NCI-H446 treated with DMSO at 0.1 percent for 48 hours (cell line): ENCODE measurements around the gene SMOC1.
A peak's percentile ranks its signal among the peaks of the same experiment; 100 is the strongest.

Source experiments
- DNase-seq: peaks from one replicate; lab custom pipeline; 2025; lab: John Stamatoyannopoulos, UW

Gene SMOC1

DNA sequence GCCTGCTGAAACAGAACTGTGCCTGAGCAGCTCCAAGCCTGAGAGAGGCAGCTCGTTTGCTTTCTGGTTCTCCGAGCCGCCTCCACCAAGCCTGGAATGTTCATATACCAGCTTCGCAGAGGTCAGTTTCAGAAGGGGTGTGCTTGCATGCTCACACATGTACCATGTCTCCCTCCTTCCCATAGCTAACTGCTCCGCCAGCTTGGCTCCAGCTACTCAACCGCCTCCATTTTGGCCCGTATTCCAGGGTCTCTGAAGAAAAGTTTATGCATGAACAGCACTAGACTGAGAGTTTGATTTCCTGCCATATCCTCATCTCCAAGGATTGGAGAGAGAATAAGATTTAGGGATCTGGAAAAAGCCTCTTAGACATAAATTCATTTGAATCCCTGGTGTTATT is 103.7 kb downstream of the SMOC1 start:
- DNase-seq: peak; percentile 60

- DNase-seq: no peak
Observed at GRCh38 chr14:69983317-69983716, 104.1 kb downstream of the SMOC1 start.

- DNase-seq: no peak
Observed at GRCh38 chr14:69985463-69985862, 106.2 kb downstream of the SMOC1 start.

GRCh38 chr14:69986336-69986735 is 107.1 kb downstream of the SMOC1 start:
- no peak for DNase-seq

DNA sequence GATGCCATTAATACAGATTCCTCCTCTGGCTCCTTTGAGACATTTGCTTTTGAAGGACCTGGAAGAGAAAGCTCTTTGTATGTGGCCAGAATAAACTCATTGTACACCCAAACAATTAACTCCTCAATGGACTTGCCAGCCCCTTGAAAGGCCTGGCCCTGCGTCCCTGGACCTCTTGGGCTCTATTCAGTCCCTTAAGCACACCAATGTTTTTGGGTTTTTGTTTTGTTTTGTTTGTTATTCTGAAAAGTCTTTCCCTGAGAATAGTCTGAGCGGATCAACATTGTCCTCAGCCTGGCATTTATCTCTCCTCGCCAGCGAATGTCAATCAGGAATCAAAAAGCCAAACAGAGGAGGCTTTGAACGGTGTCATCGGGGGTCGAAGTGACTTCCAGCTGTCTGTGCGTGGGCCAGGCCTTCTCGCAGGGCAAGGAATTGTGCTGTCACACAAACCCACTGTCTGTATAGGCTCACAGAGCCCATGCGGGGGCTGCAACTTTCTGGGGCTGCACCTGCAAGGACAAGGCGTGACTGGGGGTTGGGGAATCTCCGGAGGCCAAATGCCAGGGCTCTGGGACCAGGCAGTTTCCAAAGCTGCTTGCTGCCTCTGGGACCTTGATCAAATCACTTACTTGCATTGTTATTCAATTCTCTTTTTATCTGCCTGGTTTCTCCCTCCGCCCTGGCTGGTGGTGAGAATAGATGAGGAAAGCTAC is 108.3 kb downstream of the SMOC1 start:
- no peak for DNase-seq

- DNase-seq: no peak
Observed at GRCh38 chr14:69988979-69989378, 109.8 kb downstream of the SMOC1 start.

- DNase-seq: no peak
Observed at GRCh38 chr14:69989622-69990021, 110.4 kb downstream of the SMOC1 start.

GRCh38 chr14:69990323-69990722 is 111.1 kb downstream of the SMOC1 start:
- peak; percentile 36 for DNase-seq

DNA sequence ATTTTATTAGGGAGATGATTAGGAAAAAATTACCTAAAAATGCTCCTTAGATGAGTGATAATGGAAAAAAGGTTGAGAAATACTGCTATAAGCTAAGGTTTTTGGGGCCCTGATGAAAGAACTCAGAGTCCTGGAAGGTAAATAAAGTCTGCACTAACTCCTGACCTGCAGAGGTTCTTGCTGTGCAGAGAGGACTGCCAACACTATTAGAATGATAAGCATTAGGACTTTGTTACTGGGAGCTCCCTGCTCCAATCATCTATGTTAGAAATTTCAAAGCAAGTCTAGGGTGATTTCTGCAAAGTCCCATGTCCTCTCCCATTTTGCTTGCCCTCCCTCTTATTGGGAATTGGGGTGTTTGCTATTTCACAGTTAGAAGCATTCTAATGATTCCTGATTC is 112.2 kb downstream of the SMOC1 start:
- no peak for DNase-seq

DNA sequence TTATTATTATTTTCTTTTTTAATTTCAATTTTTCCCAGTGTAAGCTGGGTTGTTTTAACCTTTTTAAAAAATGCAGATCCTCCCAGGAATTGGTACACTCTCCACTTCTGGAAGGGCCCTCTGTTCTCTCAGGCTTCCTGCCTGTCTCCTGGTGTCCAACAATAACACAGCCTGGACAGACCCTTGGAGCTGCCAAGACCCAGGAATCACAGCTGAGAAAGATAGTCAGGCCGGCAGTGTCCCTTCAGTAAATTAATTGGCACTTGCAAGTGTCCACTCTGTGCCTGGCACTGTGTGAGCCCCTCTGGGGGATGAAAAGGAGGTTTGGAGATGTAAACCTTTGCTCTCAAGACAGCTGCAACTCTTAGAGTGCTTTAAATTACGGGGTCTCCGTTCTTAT is 113.3 kb downstream of the SMOC1 start:
- no peak for DNase-seq

GRCh38 chr14:69993326-69993725 is 114.1 kb downstream of the SMOC1 start:
- no peak for DNase-seq

DNA sequence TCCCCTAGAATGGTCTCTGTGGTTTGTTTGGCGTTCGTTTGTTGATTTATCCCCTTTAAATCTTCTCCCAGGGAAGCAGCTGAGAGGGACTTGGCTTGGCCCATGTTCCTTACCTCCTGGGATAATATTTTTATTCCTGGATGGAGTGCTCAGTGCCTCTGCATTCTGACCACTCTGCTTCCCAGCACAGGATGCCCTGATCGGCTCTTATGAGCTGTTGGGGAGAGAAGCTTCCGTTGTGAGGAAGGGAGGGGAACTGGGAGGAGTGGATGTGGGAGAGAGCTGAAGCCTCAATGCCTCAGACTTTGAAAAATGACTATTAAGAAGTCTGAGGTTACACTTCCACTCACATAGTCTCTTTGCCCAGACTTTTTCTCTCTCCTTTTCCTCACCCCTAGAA is 114.8 kb downstream of the SMOC1 start:
- no peak for DNase-seq

DNA sequence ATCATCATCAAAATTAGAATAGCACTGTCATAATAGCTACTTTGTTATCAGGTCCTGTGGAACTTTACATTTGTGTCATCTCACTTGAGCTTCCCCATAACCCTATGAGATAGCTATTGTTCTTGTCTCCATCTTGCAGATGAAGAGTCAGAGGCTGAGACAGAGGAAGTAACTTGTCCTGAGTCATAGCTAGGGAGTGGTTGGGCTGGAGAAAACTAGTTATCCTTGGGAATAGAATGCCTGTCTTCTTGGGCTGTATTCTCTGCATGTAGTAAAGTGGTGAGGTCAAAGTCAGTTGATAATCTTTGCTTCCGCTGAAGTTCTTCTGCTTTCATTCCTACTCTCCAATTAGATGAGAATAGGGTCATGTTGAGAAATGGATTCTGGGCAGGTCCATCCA is 117.0 kb downstream of the SMOC1 start:
- no peak for DNase-seq

- peak; percentile 46 for DNase-seq
Observed at GRCh38 chr14:69997849-69998248, 118.6 kb downstream of the SMOC1 start.

DNA sequence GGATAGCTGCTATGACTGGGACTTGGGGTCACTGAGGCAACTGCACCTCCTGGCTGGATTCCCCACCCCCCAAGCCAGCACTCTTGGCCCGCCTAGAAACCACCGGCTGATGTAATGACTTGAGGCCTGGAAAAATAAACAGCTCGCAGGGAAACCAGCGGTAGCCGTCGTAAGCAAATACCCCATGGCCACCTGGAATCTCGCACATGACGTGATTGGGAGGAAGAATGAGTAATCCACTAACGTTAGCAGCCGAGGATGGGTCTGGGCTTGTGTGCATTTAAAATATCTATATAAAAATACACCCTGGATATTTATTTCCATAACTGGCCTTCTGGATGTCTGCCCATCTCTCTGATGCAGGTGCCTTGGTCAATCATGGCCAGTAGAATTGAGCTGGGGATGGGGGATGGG is 120.1 kb downstream of the SMOC1 start:
- DNase-seq: no peak

DNA sequence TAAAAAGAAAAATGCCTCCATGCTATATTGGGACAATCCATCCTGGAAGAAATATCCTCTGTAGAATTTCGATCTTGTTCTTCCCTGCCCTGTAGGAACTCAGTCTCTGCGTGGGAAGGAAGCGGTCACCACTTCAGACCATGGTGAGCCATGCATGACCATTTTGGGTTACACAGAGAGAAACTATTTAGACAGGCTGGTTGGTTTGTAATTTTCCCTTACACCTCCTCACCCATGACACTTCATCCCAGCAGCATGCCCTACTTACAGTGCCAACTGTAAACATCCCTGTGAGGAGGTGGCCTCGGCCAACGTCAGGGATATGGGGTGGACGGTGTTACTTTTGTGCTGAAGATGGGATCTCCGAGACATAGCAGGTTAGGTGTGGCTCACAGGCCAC is 121.4 kb downstream of the SMOC1 start:
- DNase-seq: no peak

- no peak for DNase-seq
Observed at GRCh38 chr14:70002589-70003346, 123.6 kb downstream of the SMOC1 start.

DNA sequence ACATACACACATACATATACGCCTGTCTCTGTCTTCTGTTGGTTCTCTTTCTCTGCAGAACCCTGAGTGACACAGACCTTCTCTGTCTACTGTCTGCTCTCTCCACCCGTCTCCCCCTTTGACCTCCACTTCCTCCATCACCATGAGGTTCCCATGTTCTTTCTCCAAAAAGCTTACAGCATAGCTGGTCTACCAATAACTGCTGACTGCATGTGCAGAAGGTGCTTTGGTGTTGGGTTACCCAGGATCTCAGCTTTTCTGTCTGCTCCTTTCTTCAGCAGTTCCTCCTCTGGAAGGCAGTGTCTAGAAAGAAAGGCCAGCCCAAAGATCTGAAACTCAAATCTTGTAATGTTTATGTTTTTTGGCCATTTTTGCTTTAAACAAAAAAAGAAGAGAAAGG is 125.6 kb downstream of the SMOC1 start:
- DNase-seq: no peak

- DNase-seq: no peak
Observed at GRCh38 chr14:70005281-70005805, 126.1 kb downstream of the SMOC1 start.

DNA sequence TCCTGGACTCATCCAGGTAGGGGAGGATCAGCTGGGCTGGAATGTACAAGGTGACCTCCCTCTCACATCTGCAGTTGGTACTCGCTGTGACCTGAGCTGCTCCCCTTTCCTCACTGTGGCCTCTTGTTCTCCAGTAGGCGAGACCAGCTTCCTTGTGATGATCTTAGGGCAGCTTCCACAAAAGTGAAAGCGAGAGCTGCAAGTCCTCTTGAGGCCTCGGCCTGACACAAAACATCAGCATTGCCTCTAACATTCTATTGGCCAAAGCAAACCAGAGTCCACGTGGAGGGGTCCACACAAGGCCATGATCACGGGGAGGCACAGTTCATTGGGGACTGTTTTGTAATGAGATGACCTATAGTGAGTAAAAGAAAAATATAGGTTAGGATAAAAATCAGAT is 127.5 kb downstream of the SMOC1 start:
- no peak for DNase-seq

DNA sequence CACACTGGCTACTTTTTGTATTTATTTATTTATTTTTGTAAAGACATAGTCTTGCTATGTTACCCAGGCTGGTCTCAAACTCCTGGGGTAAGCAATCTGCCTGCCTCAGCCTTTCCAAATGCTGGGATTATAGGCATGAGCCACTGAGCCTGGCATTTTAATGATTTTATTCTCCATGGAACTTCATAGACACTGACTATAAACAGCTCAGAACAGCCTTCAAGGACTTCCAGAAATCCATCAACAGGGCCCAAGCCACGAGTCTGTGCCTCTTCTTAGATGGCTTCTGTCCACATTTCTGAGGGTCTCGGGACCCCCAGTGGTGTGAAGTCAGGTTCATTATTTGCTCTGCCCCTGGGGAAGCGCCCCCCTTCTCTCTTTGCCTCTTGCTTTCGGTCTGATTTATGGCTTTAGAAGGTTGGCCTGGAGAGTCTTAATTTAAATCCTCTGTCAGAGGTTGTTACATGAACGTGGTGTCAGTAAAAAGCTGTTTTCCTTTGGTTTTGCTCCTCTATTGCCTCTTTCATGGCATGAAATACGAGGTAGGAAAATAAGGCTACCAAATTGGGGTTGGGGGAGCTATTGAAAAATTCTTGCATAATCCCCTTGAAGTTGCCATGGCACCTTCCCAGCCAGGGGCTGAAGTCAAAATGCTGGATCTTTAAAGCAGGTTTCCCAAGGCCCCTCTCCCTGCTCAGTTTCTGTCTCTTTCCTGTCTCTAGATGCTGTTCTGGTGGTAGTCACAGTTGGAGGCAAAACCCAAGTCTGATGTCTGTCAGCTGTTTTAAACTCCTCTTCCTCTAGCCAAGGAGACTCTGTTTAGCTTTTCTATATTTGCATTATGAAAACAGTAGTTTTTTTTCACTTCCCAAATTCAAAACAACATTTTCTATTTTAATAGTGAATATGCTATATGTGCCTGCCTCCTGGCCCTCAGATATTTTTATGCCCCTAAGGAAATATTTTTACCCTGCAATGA is 129.4 kb downstream of the SMOC1 start:
- DNase-seq: no peak

- DNase-seq: no peak
Observed at GRCh38 chr14:70009961-70010360, 130.7 kb downstream of the SMOC1 start.
